ENCODE results near the gene ZNF492.
"Not testable (repeated sequence)": the region's sequence is repeated elsewhere in the genome, so short reads cannot be mapped to it uniquely, and the experiment has no call there.

Gene ZNF492

GRCh38 chr19:22617614-22618320 is 16.4 kb upstream of the ZNF492 start:
- DNase-seq (ENCODE audit: low read depth) = no peak

- DNase-seq (ENCODE audit: low read depth) = no peak
These were observed 14.8 kb upstream of the ZNF492 start for GRCh38 chr19:22619371-22619770.

GRCh38 chr19:22619932-22620331 is 14.2 kb upstream of the ZNF492 start:
- DNase-seq (ENCODE audit: low read depth) = no peak

GRCh38 chr19:22620401-22620800 is 13.7 kb upstream of the ZNF492 start:
- no peak for DNase-seq (ENCODE audit: low read depth)

- no peak for DNase-seq (ENCODE audit: low read depth)
These were observed 13.2 kb upstream of the ZNF492 start for GRCh38 chr19:22620912-22621311.

GRCh38 chr19:22622020-22622419 is 12.1 kb upstream of the ZNF492 start:
- DNase-seq (ENCODE audit: low read depth) = no peak

- DNase-seq (ENCODE audit: low read depth) = no peak
These were observed 11.0 kb upstream of the ZNF492 start for GRCh38 chr19:22622901-22623840.

- DNase-seq (ENCODE audit: low read depth) = no peak
These were observed 10.3 kb upstream of the ZNF492 start for GRCh38 chr19:22623841-22624221.

GRCh38 chr19:22625266-22626035 is 8.7 kb upstream of the ZNF492 start:
- DNase-seq (ENCODE audit: low read depth) = no peak

GRCh38 chr19:22627526-22627925 is 6.6 kb upstream of the ZNF492 start:
- DNase-seq (ENCODE audit: low read depth) = no peak

- no peak for DNase-seq (ENCODE audit: low read depth)
These were observed 5.7 kb upstream of the ZNF492 start for GRCh38 chr19:22628401-22628800.

- no peak for DNase-seq (ENCODE audit: low read depth)
These were observed 315 bp downstream of the ZNF492 start for GRCh38 chr19:22634450-22634827.

GRCh38 chr19:22685493-22685892 is 51.4 kb downstream of the ZNF492 start:
- DNase-seq (ENCODE audit: low read depth) = not testable (repeated sequence)

GRCh38 chr19:22702661-22703060 is 68.5 kb downstream of the ZNF492 start:
- DNase-seq (ENCODE audit: low read depth) = not testable (repeated sequence)

- not testable (repeated sequence) for DNase-seq (ENCODE audit: low read depth)
These were observed 69.0 kb downstream of the ZNF492 start for GRCh38 chr19:22703096-22703495.

- no peak for DNase-seq (ENCODE audit: low read depth)
These were observed 74.9 kb downstream of the ZNF492 start for GRCh38 chr19:22708983-22709382.
